ENCODE measurements around the gene CPA2. TPM values are rescaled to one million over a fixed set of nuclear protein-coding genes. Genes with fewer than 3 reads are reported as not detected.
A peak's percentile ranks its signal among the peaks of the same experiment; 100 is the strongest.
"Not testable (repeated sequence)": the region's sequence is repeated elsewhere in the genome, so short reads cannot be mapped to it uniquely, and the experiment has no call there.

The CPA2 gene
- total and polyA plus RNA-seq, 2 donors (not counting 1 experiment from before 2014, with no cell fraction given), result 0.06 TPM; not detected in 1

GRCh38 chr7:130221746-130222145 is 44.9 kb upstream of the CPA2 start:
- Histone ChIP-seq H3K9ac (ENCODE audit: insufficient read depth, low read length) (no peak overlapping the region), H3K27me3 (ENCODE audit: control insufficient read depth, insufficient read depth, low read length) (no peaks in the 10 kb centered on the region), H3K9me3 (ENCODE audit: control insufficient read depth, insufficient read depth, low read depth, low read length) (no peaks in the 10 kb centered on the region), H3K4me2 (ENCODE audit: extremely low read depth, insufficient read depth, low read length) (no peak overlapping the region), H3K4me3 (replicated peaks in 1 of 4; ENCODE audit: control extremely low read depth in 1 of 4, insufficient read depth in 1 of 4, low read depth in 3 of 4, low read length in 4 of 4) (no peak overlapping the region), H3K36me3 (ENCODE audit: control insufficient read depth, insufficient read depth, low read length) (no peaks in the 10 kb centered on the region), H3K27ac (ENCODE audit: insufficient read depth, low read length) (no peak overlapping the region), H4K20me1 (ENCODE audit: control insufficient read depth, extremely low read depth, insufficient read depth, low read length) (no peaks in the 10 kb centered on the region), H3K79me2 (ENCODE audit: control insufficient read depth, insufficient read depth, low read length) (no peaks in the 10 kb centered on the region), H2AFZ (ENCODE audit: low read length) (no peak overlapping the region), H3K4me1 (ENCODE audit: control insufficient read depth, extremely low read depth, insufficient read depth, low read length) (no peaks in the 10 kb centered on the region)
- TF ChIP-seq EZH2 (IDR thresholded peaks at IDR 0.05; ENCODE audit: low read length, missing control alignments) (no peak), CTCF (conservative IDR thresholded peaks at IDR 0.05 in 1 of 2, IDR thresholded peaks at IDR 0.05 in 1 of 2; ENCODE audit: low read depth in 1 of 2, low read length in 2 of 2) (no peak)
- no peak for DNase-seq (ENCODE audit: low read depth in 2 of 2)

DNA sequence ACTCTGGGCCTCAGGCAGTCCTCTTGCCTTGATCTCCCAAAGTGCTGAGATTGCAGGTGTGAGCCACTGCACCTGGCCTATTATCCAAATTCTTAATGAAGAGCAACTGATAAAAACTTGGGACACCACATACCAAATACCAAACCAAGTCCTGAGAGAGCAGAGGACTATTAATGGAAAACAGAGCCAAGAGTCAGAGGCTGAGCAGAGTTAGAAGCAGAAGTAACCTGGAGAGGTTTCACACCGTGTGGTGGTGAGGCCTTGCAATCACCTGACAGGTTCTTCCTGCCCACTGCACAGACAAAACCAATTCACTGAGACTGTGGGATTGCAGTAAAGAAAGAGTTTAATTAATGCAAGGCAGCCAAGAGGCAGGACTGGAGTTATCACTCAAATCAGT is 43.0 kb upstream of the CPA2 start:
- H3K36me3 ChIP-seq (ENCODE audit: control insufficient read depth, insufficient read depth, low read length), result no peaks in the 10 kb centered on the region
- TF ChIP-seq EZH2 (IDR thresholded peaks at IDR 0.05; ENCODE audit: low read length, missing control alignments) (no peak), CTCF (conservative IDR thresholded peaks at IDR 0.05 in 1 of 2, IDR thresholded peaks at IDR 0.05 in 1 of 2; ENCODE audit: low read depth in 1 of 2, low read length in 2 of 2) (no peak)
- H3K4me1 ChIP-seq (ENCODE audit: control insufficient read depth, extremely low read depth, insufficient read depth, low read length), result no peaks in the 10 kb centered on the region
- no peak overlapping the region for H3K4me2 ChIP-seq (ENCODE audit: extremely low read depth, insufficient read depth, low read length)
- no peak overlapping the region for H3K27ac ChIP-seq (ENCODE audit: insufficient read depth, low read length)
- DNase-seq (ENCODE audit: low read depth in 2 of 2), result no peak
- no peak overlapping the region for H3K9ac ChIP-seq (ENCODE audit: insufficient read depth, low read length)
- no peaks in the 10 kb centered on the region for H4K20me1 ChIP-seq (ENCODE audit: control insufficient read depth, extremely low read depth, insufficient read depth, low read length)
- H3K9me3 ChIP-seq (ENCODE audit: control insufficient read depth, insufficient read depth, low read depth, low read length), result no peaks in the 10 kb centered on the region
- H3K79me2 ChIP-seq (ENCODE audit: control insufficient read depth, insufficient read depth, low read length), result no peaks in the 10 kb centered on the region
- H2AFZ ChIP-seq (ENCODE audit: low read length), result no peak overlapping the region
- H3K4me3 ChIP-seq (replicated peaks in 1 of 4; ENCODE audit: control extremely low read depth in 1 of 4, insufficient read depth in 1 of 4, low read depth in 3 of 4, low read length in 4 of 4), result no peak overlapping the region
- H3K27me3 ChIP-seq (ENCODE audit: control insufficient read depth, insufficient read depth, low read length), result no peaks in the 10 kb centered on the region

GRCh38 chr7:130224210-130224609 is 42.5 kb upstream of the CPA2 start:
- no peak overlapping the region for H2AFZ ChIP-seq (ENCODE audit: low read length)

GRCh38 chr7:130224923-130225322 is 41.7 kb upstream of the CPA2 start:
- not testable (repeated sequence) for H3K4me3 ChIP-seq (replicated peaks in 1 of 4; ENCODE audit: control extremely low read depth in 1 of 4, insufficient read depth in 1 of 4, low read depth in 3 of 4, low read length in 4 of 4); H3K9me3 ChIP-seq (ENCODE audit: control insufficient read depth, insufficient read depth, low read depth, low read length); H3K4me2 ChIP-seq (ENCODE audit: extremely low read depth, insufficient read depth, low read length); H2AFZ ChIP-seq (ENCODE audit: low read length); H3K4me1 ChIP-seq (ENCODE audit: control insufficient read depth, extremely low read depth, insufficient read depth, low read length); H3K27me3 ChIP-seq (ENCODE audit: control insufficient read depth, insufficient read depth, low read length); H3K79me2 ChIP-seq (ENCODE audit: control insufficient read depth, insufficient read depth, low read length); H4K20me1 ChIP-seq (ENCODE audit: control insufficient read depth, extremely low read depth, insufficient read depth, low read length); H3K9ac ChIP-seq (ENCODE audit: insufficient read depth, low read length); H3K36me3 ChIP-seq (ENCODE audit: control insufficient read depth, insufficient read depth, low read length); H3K27ac ChIP-seq (ENCODE audit: insufficient read depth, low read length)
- peak; percentile 54 to 58 for DNase-seq (ENCODE audit: low read depth in 2 of 2)

More at GRCh38 chr7:130224210-130224609, 42.5 kb upstream of the CPA2 start:
- H3K4me1 ChIP-seq (ENCODE audit: control insufficient read depth, extremely low read depth, insufficient read depth, low read length), result no peaks in the 10 kb centered on the region
- TF ChIP-seq EZH2 (IDR thresholded peaks at IDR 0.05; ENCODE audit: low read length, missing control alignments), result no peak
- no peak for TF ChIP-seq CTCF (conservative IDR thresholded peaks at IDR 0.05 in 1 of 2, IDR thresholded peaks at IDR 0.05 in 1 of 2; ENCODE audit: low read depth in 1 of 2, low read length in 2 of 2)
- no peaks in the 10 kb centered on the region for H3K9me3 ChIP-seq (ENCODE audit: control insufficient read depth, insufficient read depth, low read depth, low read length)
- H3K9ac ChIP-seq (ENCODE audit: insufficient read depth, low read length), result no peak overlapping the region
- no peak overlapping the region for H3K4me3 ChIP-seq (replicated peaks in 1 of 4; ENCODE audit: control extremely low read depth in 1 of 4, insufficient read depth in 1 of 4, low read depth in 3 of 4, low read length in 4 of 4)
- no peaks in the 10 kb centered on the region for H3K27me3 ChIP-seq (ENCODE audit: control insufficient read depth, insufficient read depth, low read length)
- H3K4me2 ChIP-seq (ENCODE audit: extremely low read depth, insufficient read depth, low read length), result no peak overlapping the region
- H4K20me1 ChIP-seq (ENCODE audit: control insufficient read depth, extremely low read depth, insufficient read depth, low read length), result no peaks in the 10 kb centered on the region
- no peak overlapping the region for H3K27ac ChIP-seq (ENCODE audit: insufficient read depth, low read length)
- no peaks in the 10 kb centered on the region for H3K79me2 ChIP-seq (ENCODE audit: control insufficient read depth, insufficient read depth, low read length)
- H3K36me3 ChIP-seq (ENCODE audit: control insufficient read depth, insufficient read depth, low read length), result no peaks in the 10 kb centered on the region
- no peak for DNase-seq (ENCODE audit: low read depth in 2 of 2)
